GM12865 (cell line): ENCODE data around the gene PIEZO1.

Experiments
- DNase-seq: peaks from one replicate; pipeline ENCODE4 v3.0.0; 2010; ENCODE audit warnings: low read depth
- H3K4me3 ChIP-seq: 2 replicates; pipeline ENCODE4 v1.5.1; 2011; ENCODE audit warnings: mild to moderate bottlenecking, low read depth, low read length, control low read depth
- CTCF ChIP-seq: IDR thresholded peaks from 2 replicates; pipeline ENCODE4 v1.5.1; 2011; ENCODE audit warnings: low read length, control low read depth, low read depth, inconsistent platforms; ENCODE audit not compliant: insufficient read depth; ENCODE audit errors: missing control alignments

The PIEZO1 gene

GRCh38 chr16:88768071-88768783, 16.8 kb downstream of the PIEZO1 start:
- TF ChIP-seq CTCF = no peak
- no peak for DNase-seq
- H3K4me3 ChIP-seq = no peak overlapping the region

GRCh38 chr16:88767546-88768070, 17.4 kb downstream of the PIEZO1 start:
- DNase-seq = no peak
- no peak for TF ChIP-seq CTCF
- no peak overlapping the region for H3K4me3 ChIP-seq

GRCh38 chr16:88766975-88767374, 18.0 kb downstream of the PIEZO1 start:
- no peak for TF ChIP-seq CTCF
- no peak for DNase-seq
- H3K4me3 ChIP-seq = no peak overlapping the region

GRCh38 chr16:88764913-88765349, 20.1 kb downstream of the PIEZO1 start:
- no peak for DNase-seq
- H3K4me3 ChIP-seq = no peak overlapping the region
- TF ChIP-seq CTCF = no peak

- no peak for DNase-seq
- TF ChIP-seq CTCF = no peak
- no peak overlapping the region for H3K4me3 ChIP-seq
These were observed 20.9 kb downstream of the PIEZO1 start for GRCh38 chr16:88764080-88764479.

GRCh38 chr16:88763502-88764053, 21.4 kb downstream of the PIEZO1 start:
- DNase-seq = no peak
- TF ChIP-seq CTCF = no peak
- no peak overlapping the region for H3K4me3 ChIP-seq

- DNase-seq = no peak
- TF ChIP-seq CTCF = no peak
- no peak overlapping the region for H3K4me3 ChIP-seq
These were observed 22.1 kb downstream of the PIEZO1 start for GRCh38 chr16:88762941-88763340.
